Inferior parietal cortex (tissue), 1 donor: ENCODE measurements around the gene PEG3.
"Not testable (repeated sequence)": the region's sequence is repeated elsewhere in the genome, so short reads cannot be mapped to it uniquely, and the experiment has no call there.

Experiments used
- DNase-seq: peaks from one replicate; pipeline ENCODE4 v3.0.0-alpha.2; 2016; ENCODE audit errors: extremely low spot score

PEG3 gene

DNA sequence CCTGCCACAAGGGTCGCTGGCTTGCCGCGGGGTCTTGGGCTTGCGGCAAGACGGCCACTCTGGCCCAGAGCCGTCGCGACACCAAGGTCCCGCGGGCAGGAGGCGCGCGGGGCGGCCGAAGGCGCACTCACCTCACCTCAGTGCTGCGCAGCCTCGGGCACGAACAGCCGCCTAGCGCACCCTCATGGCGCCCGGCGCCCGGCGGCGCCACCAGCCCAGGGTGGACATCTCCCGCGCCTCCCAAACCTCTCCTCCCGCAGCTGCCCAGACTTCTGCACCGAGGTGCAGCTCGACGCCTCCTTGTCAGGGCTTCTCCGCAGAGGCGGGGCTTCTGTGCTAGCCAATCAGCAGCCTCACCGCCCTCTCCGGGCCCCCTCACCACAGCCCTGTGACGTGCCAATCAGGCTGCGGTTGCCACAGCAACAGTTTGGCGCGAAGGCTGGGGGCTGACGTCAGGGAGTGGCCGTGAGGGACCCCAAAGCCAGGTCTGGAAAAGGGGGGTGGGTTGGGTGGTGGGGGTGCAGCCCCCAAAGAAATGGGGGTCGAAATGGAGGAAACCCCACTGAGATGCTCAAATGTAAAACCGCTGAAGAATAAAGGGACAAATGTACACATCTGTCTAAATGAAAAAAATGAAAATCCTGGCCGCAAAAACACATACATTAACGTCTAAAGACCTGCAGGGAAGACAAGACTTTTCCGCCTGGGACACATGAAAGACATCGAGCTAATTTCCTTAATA, at the start of gene PEG3, which contains the start of gene ZIM2:
Gene PEG3, minus strand, starts transcription at position 276 of the 742 bp plus-strand sequence. CDS start 16,071 bp downstream, outside the sequence.
Gene ZIM2, minus strand, starts transcription at position 276 of the 742 bp plus-strand sequence. CDS start 16,449 bp downstream, outside the sequence.
- peak; percentile 64 for DNase-seq

DNA sequence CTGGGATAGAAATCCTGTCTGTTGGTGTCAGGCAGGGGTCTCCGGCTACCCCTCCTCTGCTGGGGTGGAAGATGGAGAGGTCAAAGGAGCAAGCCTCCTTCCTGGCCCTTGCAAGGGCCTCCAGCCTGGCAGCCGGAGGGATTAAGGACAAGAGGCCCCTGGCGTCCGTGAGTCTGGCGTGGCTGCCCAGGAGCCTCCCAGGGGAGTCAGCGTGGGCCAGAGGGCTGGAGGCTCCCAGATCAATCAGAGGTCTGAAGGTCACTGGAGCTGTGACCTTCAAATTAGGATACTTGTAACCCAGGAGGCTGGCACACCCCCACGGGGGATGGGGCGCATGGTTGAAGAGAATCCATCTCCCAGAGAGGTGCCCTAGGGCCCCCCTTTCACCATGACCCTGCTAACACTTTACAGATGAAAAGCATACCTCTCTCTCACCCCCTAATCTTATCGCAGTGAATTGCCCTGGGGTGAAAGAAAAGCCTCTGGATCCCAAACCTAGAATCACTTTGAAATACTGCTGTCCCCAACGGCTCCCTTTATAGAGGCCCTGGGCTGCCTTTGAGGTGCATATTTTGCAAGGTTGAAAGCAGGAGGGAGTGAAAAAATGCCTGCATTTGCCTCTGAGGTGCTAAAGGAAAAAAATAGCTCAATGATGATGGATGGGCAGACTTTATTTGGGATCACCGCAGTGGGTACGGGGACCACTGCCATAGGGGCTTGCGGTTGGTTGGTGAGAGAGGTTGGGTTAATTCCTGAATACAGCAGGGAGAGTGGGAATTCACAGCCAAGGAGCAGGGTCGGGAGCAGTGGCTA, 44.9 kb upstream of the PEG3 start:
- DNase-seq = no peak

DNA sequence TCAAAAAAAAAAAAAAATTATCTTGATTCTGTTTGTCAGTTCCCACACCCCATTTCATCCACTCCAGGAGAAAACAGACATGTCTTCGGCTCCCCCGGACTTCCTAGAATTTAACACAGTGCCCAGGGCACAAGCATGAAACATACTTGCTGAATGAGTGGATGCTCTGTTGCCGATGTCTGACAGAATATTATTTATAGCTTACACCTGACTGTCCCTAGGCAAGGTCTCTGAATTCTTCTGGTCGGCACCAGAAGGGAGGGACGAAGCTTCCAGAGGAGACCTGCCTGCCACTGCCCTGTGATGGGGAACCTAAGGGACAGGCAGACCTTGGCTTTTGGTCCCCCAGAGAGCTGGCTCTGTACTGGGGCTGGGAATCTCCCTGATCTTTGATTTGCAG, 43.9 kb upstream of the PEG3 start:
- DNase-seq = no peak

DNA sequence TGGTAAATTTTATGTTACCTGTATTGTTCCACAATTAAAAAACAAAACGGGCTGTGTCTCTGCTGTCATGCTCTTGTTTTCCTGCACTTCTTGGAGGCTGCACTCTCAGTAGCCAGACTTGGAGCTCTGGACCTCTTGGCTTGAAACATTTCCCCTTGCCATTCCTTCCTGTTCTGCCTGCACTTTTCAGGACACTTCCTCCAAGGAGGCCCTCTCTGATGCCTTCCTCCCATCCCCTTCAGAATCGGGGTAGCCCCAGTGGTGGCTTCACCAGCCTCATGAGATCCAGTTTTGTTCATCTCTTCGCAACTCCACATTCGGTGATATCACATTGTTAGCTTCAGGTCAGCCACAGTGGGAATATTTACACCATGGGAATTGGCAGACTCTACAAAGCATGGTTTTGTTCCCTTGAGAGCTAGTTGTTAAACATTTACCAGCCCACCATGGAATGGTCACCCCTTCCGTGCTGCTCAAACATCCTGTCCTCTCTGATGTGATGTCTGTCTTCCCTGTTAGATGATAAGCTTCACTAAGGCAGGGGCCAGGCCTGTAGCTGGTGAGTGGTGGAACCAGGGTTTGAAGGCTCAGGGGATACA, 40.2 kb upstream of the PEG3 start:
- DNase-seq = no peak

DNA sequence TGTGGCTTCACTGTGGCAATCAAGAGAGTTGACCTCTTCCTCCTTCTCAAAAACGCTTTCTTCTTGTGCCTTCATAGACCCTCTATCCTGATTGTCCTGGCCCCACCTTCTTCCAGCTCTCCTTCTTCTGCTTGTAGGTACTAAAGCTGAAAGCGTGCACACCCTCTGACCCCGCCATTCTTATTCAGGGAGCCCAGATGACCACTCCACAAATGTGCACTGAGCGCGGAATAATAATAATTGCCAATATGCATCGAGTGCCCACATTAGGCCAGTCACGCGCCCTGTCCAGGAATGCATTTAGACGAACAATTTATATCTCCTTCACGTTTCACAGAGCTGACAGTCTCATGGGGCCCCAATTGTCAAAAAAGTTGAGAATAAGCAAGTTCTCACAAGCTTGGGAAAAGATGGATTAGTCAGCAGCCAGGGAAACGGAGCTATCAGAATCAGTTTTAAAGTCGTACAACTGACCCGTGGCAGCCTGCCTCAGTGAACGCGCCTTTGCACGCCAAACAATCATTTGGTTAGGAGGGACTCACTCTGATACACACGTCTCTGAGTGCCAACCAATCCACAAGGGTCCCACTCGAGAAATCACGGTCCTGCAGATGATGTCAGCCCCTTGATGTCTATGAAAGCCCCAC, 36.7 kb upstream of the PEG3 start:
- DNase-seq = no peak

DNA sequence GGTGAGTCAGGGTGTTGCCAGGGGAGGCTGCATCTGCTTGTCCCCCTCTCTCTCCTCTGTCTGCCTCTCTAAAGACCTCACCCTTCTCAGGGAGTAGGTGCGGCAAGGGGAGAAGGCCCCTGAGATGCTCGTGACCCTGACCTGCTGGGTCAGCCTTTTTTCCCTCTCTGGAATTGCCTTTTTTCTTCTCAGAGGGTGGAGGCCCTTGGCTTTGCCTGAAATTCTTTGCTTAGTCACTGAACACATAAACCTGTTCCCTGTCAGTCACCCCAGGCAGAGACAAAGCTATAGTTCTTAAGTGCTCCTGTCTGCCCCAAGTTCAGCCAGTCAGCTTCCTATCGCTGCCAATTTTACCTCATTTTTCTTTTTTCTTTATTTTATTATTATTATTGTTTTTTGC, 35.2 kb upstream of the PEG3 start:
- no peak for DNase-seq

DNA sequence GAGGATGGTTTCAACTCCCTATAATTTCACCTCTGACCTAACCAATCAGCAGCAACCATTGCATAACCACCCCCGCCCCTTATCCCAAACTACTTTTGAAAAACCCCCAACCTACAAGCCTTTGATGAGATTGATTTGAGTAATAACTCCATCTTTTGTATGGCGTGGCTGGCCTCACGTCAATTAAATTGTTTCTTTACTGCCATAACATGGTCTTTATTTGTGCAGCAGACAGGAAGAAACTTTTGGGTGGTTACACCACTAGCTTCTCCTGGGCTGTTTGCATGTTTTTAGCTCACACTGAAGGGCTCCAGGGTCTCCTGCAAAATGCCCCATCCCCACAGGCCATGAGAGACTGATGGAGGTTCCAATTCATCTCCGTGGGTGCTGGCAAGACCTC, 34.0 kb upstream of the PEG3 start:
- DNase-seq = no peak

DNA sequence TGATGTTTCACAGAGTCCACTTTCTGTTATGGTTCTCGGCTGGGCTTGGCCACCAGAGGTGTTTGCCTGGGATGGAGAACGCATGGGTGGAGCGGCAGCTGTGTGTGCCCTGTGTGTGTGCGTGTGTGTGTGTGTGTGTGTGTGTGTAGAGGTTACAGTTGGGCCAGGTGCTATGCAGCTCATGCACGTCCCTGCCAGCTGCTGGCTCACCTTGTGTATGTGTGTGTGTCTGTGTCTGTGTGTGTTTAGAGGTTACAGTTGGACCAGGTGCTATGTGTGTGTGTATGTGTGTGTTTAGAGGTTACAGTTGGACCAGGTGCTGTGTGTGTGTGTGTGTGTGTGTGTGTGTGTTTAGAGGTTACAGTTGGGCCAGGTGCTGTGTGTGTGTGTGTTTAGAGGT, 33.0 kb upstream of the PEG3 start:
- DNase-seq = no peak

DNA sequence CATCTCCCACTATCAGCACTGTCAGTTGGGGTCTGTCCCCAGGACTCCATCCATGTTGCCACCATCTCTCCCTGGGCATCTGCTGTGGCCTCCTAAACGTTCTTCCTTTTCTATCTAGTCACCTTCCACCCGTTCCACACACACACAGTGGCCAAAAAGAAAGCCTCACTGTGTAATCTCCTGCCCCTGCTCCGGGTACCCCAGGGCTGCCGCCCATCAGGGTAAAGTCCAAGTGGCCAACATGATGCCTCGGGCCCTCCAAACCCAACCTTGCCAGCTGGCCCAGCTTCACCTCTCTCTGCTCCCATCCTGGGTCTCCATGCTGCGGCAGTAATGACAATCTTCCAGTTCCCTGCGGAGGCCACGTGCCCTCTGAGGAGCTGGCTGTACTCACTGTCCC, 29.4 kb upstream of the PEG3 start:
- no peak for DNase-seq

DNA sequence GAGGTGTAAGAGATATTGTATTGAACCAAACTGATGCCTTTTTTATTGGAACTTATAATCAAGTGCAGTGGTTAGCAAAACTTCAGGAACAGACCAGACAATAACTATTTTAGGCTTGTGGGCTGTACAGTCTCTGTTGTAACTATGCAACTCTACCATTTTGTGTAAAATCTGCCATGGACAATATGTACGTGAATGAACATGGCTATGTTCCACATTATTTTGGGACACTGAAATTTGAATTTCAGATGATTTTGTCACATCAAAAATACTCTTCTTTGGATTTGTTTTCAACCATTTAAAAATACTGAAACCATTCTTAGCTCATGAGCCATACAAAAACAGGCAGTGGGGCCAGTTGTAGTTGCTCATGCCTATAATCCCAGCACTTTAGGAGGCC, 27.9 kb upstream of the PEG3 start:
- DNase-seq = peak; percentile 61

DNA sequence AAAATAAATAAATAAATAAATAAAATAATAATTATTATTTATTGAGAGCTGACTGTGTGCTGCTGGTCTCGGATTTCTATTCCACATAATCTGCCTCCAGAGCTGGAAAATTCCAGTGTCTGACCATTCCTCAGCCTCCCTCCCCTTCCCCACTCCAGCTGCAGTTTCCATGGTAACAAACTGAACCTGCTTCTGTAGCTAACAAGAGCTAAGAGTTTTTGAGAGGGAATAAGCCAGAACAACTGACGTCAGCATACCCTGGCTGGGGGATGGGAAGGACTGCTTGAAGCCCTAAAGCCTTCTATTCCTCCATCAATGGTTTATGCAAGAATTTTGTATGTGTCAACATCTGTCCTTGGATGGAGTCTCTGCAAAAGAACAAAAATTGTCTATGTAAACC, 26.0 kb upstream of the PEG3 start:
- peak; percentile 38 for DNase-seq

DNA sequence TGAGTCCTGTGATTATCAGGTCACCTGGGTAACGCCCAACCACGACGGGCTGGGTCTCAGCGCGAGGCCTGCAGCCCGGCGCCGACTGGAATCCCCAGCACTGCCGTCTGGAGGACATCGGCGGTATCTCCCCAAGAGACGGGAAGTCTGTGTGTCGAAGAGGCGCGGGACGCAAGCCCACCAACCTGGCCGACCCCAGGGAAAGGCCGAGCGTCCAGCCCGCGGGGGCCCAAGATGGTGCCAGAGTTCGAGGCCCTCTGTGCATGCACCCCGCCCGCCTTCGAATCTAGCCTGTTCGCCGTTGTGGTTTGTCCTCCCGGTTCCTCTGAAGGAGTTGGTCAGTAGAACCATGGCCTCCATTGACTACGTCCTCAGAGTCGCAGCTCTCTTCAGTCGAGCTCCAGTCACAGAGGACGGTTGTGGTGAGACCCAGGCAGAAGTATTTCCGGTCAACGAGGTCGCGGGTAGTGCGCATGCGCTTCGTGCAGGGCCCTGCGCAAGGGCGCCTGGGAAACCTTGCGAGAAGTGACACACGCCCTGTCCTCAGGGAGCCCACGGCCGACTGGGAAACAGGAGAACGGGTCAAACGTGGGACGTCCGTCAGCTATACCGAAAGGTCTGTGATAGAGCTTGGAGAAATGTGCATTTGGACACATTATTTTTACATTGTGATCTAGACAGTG, 24.1 kb upstream of the PEG3 start:
- DNase-seq = no peak

DNA sequence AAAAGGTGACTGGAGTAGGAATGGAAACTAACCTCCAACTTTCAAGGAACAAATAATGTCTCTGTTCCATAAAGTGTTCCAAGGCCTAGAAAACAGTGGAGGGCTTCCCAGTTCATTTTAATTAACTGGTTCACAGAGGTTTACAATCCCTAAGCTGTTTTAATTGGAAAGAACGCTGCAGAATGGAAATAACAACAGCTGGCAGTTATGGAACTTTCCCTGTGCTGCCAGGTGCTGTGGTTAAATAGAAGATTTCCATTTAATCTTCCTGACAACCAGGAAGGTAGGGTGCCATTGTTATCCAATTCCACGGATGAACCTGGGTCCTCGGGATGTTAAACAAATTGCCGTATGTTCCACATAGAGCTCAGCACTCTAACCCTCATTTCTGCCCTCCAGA, 22.2 kb upstream of the PEG3 start:
- no peak for DNase-seq

DNA sequence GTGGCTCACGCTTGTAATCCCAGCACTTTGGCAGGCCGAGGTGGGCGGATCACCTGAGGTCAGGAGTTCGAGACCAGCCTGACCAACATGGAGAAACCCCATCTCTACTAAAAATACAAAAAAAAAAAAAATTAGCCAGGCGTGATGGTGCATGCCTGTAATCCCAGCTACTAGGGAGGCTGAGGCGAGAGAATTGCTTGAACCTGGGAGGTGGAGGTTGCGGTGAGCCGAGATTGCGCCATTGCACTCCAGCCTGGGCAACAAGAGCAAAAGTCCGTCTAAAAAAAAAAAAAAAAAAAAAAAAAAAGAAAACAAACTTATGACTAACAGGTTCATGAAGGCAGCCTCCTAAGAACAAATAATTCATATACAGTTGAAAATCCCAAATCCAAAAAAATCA, 19.9 kb upstream of the PEG3 start:
- DNase-seq = not testable (repeated sequence)

DNA sequence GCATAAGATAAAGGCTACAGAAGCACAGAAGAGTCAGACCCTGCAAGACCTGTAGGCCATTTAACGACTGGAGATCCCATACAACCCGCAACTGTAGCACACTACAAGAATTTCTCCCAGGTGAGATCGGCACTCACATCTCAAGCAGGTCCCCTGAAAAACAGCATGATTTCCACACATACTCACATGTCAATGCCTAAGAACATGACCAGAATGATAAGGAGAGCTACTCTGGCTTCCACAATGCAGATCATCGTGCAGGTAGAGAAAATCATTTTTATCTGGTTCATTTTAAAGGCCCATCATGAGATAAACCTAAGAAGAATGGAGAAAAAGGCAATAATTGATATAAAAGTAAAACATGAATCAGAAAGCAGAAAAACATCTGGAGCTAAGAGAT, 17.5 kb upstream of the PEG3 start:
- DNase-seq = no peak

DNA sequence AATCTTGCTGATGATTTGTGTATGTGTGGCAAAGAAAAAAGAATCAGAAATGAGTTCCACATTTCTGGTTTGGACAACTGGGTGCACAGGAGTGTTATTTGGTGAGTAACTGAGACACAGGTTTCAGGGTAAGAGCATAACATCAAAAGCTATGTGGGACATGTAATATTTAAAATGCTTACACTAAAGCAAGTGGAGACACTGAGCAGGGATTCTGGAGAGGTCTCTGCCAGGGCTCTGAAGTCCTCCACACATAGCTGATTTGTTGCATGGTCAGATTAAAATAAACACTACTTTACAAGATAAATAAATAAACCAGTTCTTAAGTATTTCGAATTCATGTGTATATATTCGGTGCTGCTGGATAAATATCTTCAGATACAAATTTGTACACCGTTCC, 16.3 kb upstream of the PEG3 start:
- no peak for DNase-seq

DNA sequence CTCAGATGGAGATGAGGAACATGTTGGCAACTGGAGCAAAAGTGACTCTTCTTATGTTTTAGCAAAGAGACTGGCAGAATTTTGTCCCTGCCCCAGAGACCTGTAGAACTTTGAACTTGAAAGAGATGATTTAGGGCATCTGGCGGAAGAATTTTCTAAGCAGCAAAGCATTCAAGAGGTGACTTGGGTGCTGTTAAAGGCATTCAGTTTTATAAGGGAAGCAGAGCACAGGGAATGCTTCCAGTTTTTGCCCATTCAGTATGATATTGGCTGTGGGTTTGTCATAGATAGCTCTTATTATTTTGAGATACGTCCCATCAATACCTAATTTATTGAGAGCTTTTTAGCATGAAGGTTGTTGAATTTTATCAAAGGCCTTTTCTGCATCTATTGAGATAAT, 11.8 kb upstream of the PEG3 start:
- not testable (repeated sequence) for DNase-seq

DNA sequence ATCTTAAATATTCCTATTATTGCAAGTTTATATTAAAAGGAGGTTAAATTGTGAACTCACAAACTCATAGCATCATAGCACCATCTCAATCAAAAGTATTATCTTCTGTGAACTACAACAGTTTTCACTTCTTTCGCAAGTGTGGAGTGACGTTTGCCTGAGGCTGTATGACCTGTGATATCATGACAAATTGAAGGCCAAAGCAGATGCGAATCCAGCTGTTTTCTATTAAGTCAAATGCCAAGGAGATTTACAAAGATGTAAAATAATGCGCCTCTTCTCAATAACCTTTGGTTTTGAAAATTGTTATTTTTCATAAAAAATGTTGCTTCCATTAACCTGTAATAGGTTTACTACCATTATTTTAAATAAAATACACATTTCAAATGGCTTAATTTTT, 7.6 kb upstream of the PEG3 start:
- no peak for DNase-seq

DNA sequence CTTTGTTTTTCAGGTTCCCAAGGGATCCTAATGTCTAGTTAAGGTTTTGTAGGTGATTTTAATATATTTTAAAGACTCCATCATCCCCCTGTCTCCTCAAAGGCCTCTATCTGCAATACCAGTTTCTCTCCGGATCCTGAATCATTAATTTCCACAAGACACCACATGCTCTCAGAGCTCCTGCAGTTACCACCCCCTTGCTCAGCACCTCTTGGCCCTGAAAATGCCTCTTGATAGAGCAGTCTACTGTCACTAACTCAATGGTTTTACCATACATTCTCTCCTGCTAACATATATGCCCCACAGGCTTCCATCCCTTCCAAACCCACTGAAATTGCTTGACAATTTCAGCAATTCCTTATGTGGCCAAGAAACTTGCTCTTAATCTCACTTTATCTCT, 1.9 kb upstream of the PEG3 start:
- DNase-seq = no peak

DNA sequence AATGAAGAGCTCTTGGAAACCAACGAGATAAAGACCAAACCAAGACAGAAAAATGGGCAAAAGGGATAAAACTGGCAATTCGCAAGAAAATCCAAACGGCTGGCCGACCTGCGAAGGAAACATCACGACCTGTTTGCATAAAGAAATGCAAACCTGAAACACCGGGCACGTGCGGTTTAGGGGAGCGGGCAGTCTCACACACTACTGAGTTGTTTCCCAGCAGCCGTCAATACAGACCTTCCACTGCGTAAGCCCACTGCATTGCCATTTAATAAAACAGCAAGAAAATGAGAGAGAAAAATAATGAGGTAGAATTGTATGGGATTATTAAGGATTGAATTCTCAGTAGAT, 642 bp upstream of the PEG3 start:
- no peak for DNase-seq

DNA sequence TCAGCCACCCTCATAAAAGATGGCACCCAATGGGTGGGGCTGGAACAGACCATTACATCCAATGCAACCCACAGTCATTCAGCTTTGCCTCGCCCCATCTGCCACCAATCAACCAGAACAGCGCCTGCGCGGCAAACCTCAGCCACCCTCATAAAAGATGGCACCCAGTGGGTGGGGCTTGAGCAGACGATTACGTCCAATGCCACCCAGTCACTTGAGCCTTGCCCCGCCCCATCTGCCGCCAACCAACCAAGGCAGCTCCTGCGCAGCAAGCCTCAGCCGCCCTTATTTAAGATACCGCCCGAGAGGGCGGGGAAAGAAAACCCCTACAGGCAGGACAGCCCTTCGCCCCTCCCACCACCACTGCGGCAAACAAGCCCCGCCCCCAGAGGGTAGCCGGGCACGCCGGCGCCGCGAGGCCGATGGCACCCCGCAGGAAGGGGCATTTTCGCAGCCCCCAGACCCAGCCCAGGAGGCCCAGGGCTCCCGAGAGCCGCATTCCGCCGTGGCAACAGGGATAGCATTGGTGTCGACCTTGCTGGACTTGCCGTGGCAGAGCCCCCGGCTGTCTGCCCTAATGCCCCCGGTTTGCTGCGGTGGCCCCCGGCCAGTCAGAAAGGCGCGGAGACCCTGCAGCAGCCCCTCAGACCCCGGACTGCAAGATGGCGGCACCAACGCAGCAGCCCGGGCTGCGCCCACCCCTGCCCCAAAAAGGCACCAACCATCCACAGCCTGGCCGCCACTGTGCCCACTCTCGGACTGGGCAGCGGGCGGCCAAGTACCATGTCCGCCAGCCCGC, 675 bp downstream of the PEG3 start:
- DNase-seq = no peak
